K562 (cell line): ENCODE measurements around the gene PHTF2. TPM values are rescaled to one million over a fixed set of nuclear protein-coding genes. Genes with fewer than 3 reads are reported as not detected.

Source experiments
- ATAC-seq: fragments of 200-7000 bp; cut with Tn5 transposase; 3 replicates; pipeline ENCODE4 v1.9.1; 2020; ENCODE audit warnings: moderate library complexity
- BruUV-seq: library from RNA; stranded (reverse); fragments of 400-500 nt; replicated peaks from 2 replicates; lab custom pipeline; 2021; lab: Mats Ljungman, UMichigan
- CTCF ChIA-PET: fragments of 300-600 bp; formaldehyde crosslinking; extraction: SDS; loops from one replicate; lab custom pipeline; 2021; ENCODE audit warnings: low intra/inter-chr PET ratio; lab: Yijun Ruan, JAX
- POLR2A ChIA-PET: fragments of 300-600, 350-650 bp; sonication (Branson Sonifier 250); formaldehyde crosslinking; extraction: SDS; loops from one replicate; lab custom pipeline; 2021; ENCODE audit warnings: antibody characterized with exemption, inconsistent platforms; lab: Yijun Ruan, JAX
- DNase-seq, 4 experiments: peaks; one replicate each; pipeline versions ENCODE4 v3.0.0 to v3.0.0-alpha.2; 2011 to 2018; ENCODE audit warnings: low spot score in 3 of 4, mixed read lengths in 3 of 4; ENCODE audit errors: extremely low read depth in 1 of 4
- FAIRE-seq: peaks from 2 replicates; lab custom pipeline; 2011; peaks lifted over from hg19 to GRCh38; lab: Jason Lieb, UNC
- H2AFZ ChIP-seq: 2 replicates; pipeline ENCODE4 v1.6.0; 2011; ENCODE audit warnings: low read depth, low read length, control low read depth, inconsistent platforms
- H3K27ac ChIP-seq: fragments of 200-600 bp; 3 replicates; pipeline ENCODE4 v1.8.0; 2011; ENCODE audit warnings: low read depth, mild to moderate bottlenecking, control low read depth, inconsistent platforms, low read length, moderate library complexity, mixed read lengths; ENCODE audit errors: extremely low read depth
- H3K27me3 ChIP-seq, 2 experiments: fragments of 300-600 bp in 1 of 2; 2 replicates in 1 of 2; 3 replicates in 1 of 2; pipeline versions ENCODE4 v1.6.0 to v1.8.0; 2011; ENCODE audit warnings: inconsistent platforms in 2 of 2, low read length in 2 of 2, mild to moderate bottlenecking in 1 of 2, mixed read lengths in 1 of 2, moderate library complexity in 1 of 2; ENCODE audit not compliant: control insufficient read depth in 2 of 2, insufficient read depth in 2 of 2
- H3K36me3 ChIP-seq: fragments of 300-600 bp; 3 replicates; pipeline ENCODE4 v1.8.0; 2011; ENCODE audit warnings: mild to moderate bottlenecking, low read length, inconsistent platforms; ENCODE audit not compliant: control insufficient read depth, insufficient read depth
- H3K4me1 ChIP-seq, 2 experiments: fragments of 200-600 bp in 1 of 2; replicated peaks in 1 of 2; 2 replicates in 1 of 2; 3 replicates in 1 of 2; pipeline versions ENCODE4 v1.5.1 to v1.8.0; 2011; ENCODE audit warnings: inconsistent platforms in 2 of 2, low read length in 2 of 2, mild to moderate bottlenecking in 1 of 2, mixed read lengths in 1 of 2, moderate library complexity in 1 of 2; ENCODE audit not compliant: control insufficient read depth in 2 of 2, insufficient read depth in 2 of 2
- H3K4me2 ChIP-seq: 2 replicates; pipeline ENCODE4 v1.6.1; 2011; ENCODE audit warnings: low read length, control low read depth, inconsistent platforms, mixed read lengths; ENCODE audit not compliant: insufficient read depth
- H3K4me3 ChIP-seq: fragments of 200-600 bp; sonication (generic), shearing (Covaris generic); 2 replicates; pipeline ENCODE4 v1.5.1; 2016; ENCODE audit warnings: control low read depth, inconsistent platforms
- H3K79me2 ChIP-seq: fragments of 200-600 bp; 3 replicates; pipeline ENCODE4 v1.8.0; 2011; ENCODE audit warnings: low read length, inconsistent platforms; ENCODE audit not compliant: control insufficient read depth, insufficient read depth
- H3K9ac ChIP-seq, 2 experiments: 2 replicates each; pipeline versions ENCODE4 v1.6.0 to v1.6.1; 2011; ENCODE audit warnings: low read depth in 2 of 2, low read length in 2 of 2, control low read depth in 1 of 2, inconsistent platforms in 1 of 2, mild to moderate bottlenecking in 1 of 2, mixed read lengths in 1 of 2; ENCODE audit not compliant: insufficient read depth in 1 of 2
- H3K9me1 ChIP-seq: one replicate; pipeline ENCODE4 v1.6.0; 2011; ENCODE audit warnings: inconsistent platforms, mild to moderate bottlenecking, low read length, moderate library complexity; ENCODE audit not compliant: control insufficient read depth, insufficient read depth
- H3K9me3 ChIP-seq: replicated peaks from 2 replicates; pipeline ENCODE4 v1.5.1; 2011; ENCODE audit warnings: low read depth, low read length, inconsistent platforms; ENCODE audit not compliant: control insufficient read depth, insufficient read depth
- H4K20me1 ChIP-seq: replicated peaks from 2 replicates; pipeline ENCODE4 v1.6.1; 2011; ENCODE audit warnings: low read length, inconsistent platforms, mixed read lengths; ENCODE audit not compliant: control insufficient read depth, insufficient read depth
- CBFA2T3 ChIP-seq: fragments of 450-650 bp; IDR thresholded peaks from 2 replicates; pipeline ENCODE4 v1.6.1; 2017
- DPF2 ChIP-seq: fragments of 450-650 bp; IDR thresholded peaks from 2 replicates; pipeline ENCODE4 v1.6.1; 2016
- ELF4 ChIP-seq: fragments of 450-650 bp; formaldehyde crosslinking; IDR thresholded peaks from 2 replicates; pipeline ENCODE4 v1.4.0; 2022; ENCODE audit warnings: missing genetic modification characterization
- SNAPC5 ChIP-seq: fragments of 250-450 bp; sonication (Bioruptor Pico); IDR thresholded peaks from 2 replicates; pipeline ENCODE4 v1.8.0; 2021; ENCODE audit warnings: moderate library complexity, mild to moderate bottlenecking, inconsistent platforms
- SRSF1 ChIP-seq: fragments of 200-400 bp; formaldehyde crosslinking; IDR thresholded peaks from 2 replicates; pipeline ENCODE4 v1.6.1; 2017; ENCODE audit warnings: mild to moderate bottlenecking, low read depth, low read length, moderate library complexity
- TAF7 ChIP-seq: fragments of 450-650 bp; IDR thresholded peaks from 2 replicates; pipeline ENCODE4 v1.6.1; 2016; ENCODE audit warnings: missing genetic modification characterization, missing compliant biosample characterization
- TCF3 ChIP-seq: sonication (generic); formaldehyde crosslinking; IDR thresholded peaks from 2 replicates; pipeline ENCODE4 v1.4.0; 2020; ENCODE audit warnings: mild to moderate bottlenecking, missing genetic modification reagents
- UBTF ChIP-seq, 2 experiments: IDR thresholded peaks; 2 replicates each; pipeline ENCODE4 v1.6.1; 2012; ENCODE audit warnings: improper control_type of control experiment in 2 of 2, low read depth in 2 of 2, low read length in 2 of 2, borderline replicate concordance in 1 of 2
- ZNF324 ChIP-seq: fragments of 250-450 bp; sonication (Bioruptor Pico); IDR thresholded peaks from 2 replicates; pipeline ENCODE4 v1.4.0; 2020; ENCODE audit warnings: mild to moderate bottlenecking
- ZNF41 ChIP-seq: fragments of 250-450 bp; sonication (Bioruptor Pico); conservative IDR thresholded peaks from 2 replicates; pipeline ENCODE4 v1.4.0; 2020; ENCODE audit warnings: mild to moderate bottlenecking
- WGBS: fragments of 100-300 bp; shearing (Covaris generic); methylation state at CpG from one replicate; pipeline ENCODE4 v1.1.6; 2016; ENCODE audit warnings: low coverage, mixed read lengths; ENCODE audit not compliant: insufficient coverage; ENCODE audit errors: missing lambda C conversion rate; 5-methylcytosine and 5-hydroxymethylcytosine counted together
- in situ Hi-C: fragments of 300-500 bp; cut with MboI; formaldehyde crosslinking; loops from 4 replicates; pipeline ENCODE4 v1.15.0; 2018; ENCODE audit warnings: inconsistent platforms, mixed read lengths
- intact Hi-C: fragments of 100-400 bp; cut with micrococcal nuclease; formaldehyde crosslinking; loops from 2 replicates; pipeline ENCODE4 v1.14.2; 2022
- polyA plus RNA-seq, 8 experiments: library from polyadenylated mRNA; depleted of rRNA in 4 of 8; stranded (reverse) in 5 of 8; unstranded in 3 of 8; fragments of >200 nt; fragmentation: Nextera tagmentation in 2 of 8; fragmentation: Illumina TruSeq in 1 of 8; extraction: Ambion mirVana in 2 of 8; extraction: Trizol in 1 of 8; gene quantifications; 2 replicates each; pipeline versions ENCODE4 v1.2.1 to v1.2.3, GENCODE V29; 2011 to 2014; ENCODE audit warnings: inconsistent platforms in 1 of 8, missing spikeins in 1 of 8
- total RNA-seq, 7 experiments: library from RNA; depleted of rRNA in 6 of 7; stranded (reverse); fragments of >200 nt in 6 of 7; fragmentation: Illumina TruSeq in 2 of 7; extraction: Trizol in 2 of 7; gene quantifications; 2 replicates each; pipeline versions ENCODE4 v1.2.1 to v1.2.3, GENCODE V29; 2011 to 2021; ENCODE audit warnings: low replicate concordance in 1 of 7

The PHTF2 gene
- total and polyA plus RNA-seq, 9 of the 15 experiments (the other 6 are each of a cell fraction or from before 2014, with no cell fraction given) = 17.9 to 43.6 (median 25.4) TPM

GRCh38 chr7:77960336-77960735, 161.8 kb downstream of the PHTF2 start:
- Histone ChIP-seq H3K27ac (no peak overlapping the region), H3K4me2 (no peak overlapping the region), H3K4me3 (no peak overlapping the region), H3K79me2 (no peaks in the 10 kb centered on the region), H4K20me1 (no peaks in the 10 kb centered on the region), H3K9ac (no peak overlapping the region), H3K4me1 (no peaks in the 10 kb centered on the region), H3K36me3 (peaks cover 5% of the 10 kb centered on the region; the same call in 1 of the 3 replicates), H3K9me3 (no peaks in the 10 kb centered on the region), H3K9me1 (no peaks in the 10 kb centered on the region), H2AFZ (no peak overlapping the region), H3K27me3 (no peaks in the 10 kb centered on the region)
- FAIRE-seq = no peak
- 54% methylated on average over 2 of the region's 2 CpGs for WGBS
- ATAC-seq = no peak
- ChIA-PET POLR2A (interaction anchor here (1.0 kb wide), 1 partner anchor 16 kb away, joined by 3 read pairs; no protein-coding TSS in a partner anchor), CTCF (no interaction called here)
- no TSS peak for BruUV-seq
- in situ Hi-C loops (no loop called here), intact Hi-C loops (no loop called here)
- no peak for DNase-seq
- TF ChIP-seq SRSF1 (no peak), ELF4 (no peak), TAF7 (tag) (no peak), ZNF324 (CRISPR knock-in tag) (no peak), ZNF41 (CRISPR knock-in tag) (no peak), SNAPC5 (no peak)

- Histone ChIP-seq H4K20me1 (no peaks in the 10 kb centered on the region), H2AFZ (peak overlapping the region; percentile 77), H3K79me2 (no peaks in the 10 kb centered on the region), H3K4me1 (peaks cover 0 to 11% of the 10 kb centered on the region in 2 experiments; a peak in 2 of 5 replicates), H3K9me3 (no peaks in the 10 kb centered on the region), H3K4me2 (peak overlapping the region; percentile 27; the same call in 1 of the 2 replicates), H3K9me1 (no peaks in the 10 kb centered on the region), H3K36me3 (no peaks in the 10 kb centered on the region), H3K27me3 (no peaks in the 10 kb centered on the region), H3K27ac (no peak overlapping the region), H3K4me3 (no peak overlapping the region), H3K9ac (no peak overlapping the region)
- intact Hi-C loops (no loop called here), in situ Hi-C loops (no loop called here)
- FAIRE-seq (peak; percentile 46), ATAC-seq (peak; percentile 60), DNase-seq (peak in 2 of 4 experiments; percentile 28 to 35)
- ChIA-PET POLR2A (interaction anchor here (0.9 to 1.6 kb wide), 3 partner anchors 9 to 63 kb away, joined by 3 to 7 read pairs (median 5); no protein-coding TSS in a partner anchor), CTCF (no interaction called here)
- TF ChIP-seq DPF2 (peak; percentile 34; the same call in 1 of the 2 replicates), UBTF (IDR thresholded peaks at IDR 0.05; ENCODE audit: borderline replicate concordance in 1 of 2, low read depth in 2 of 2, low read length in 2 of 2) (no peak), TCF3 (CRISPR knock-in tag) (0 out of 2 replicates have a peak, but pooled peaks have one; percentile 13), CBFA2T3 (peak; percentile 29; the same call in 1 of the 2 replicates)
- no TSS peak for BruUV-seq
These were observed 168.9 kb downstream of the PHTF2 start for GRCh38 chr7:77967429-77967828.
